HG02973 (cell line): ENCODE results near the gene RIMS1.

Experiments
- ATAC-seq: cut with Tn5 transposase; IDR thresholded peaks from one replicate; pipeline ENCODE4 v1.9.1; 2021; ENCODE audit warnings: moderate library complexity; ENCODE audit not compliant: unreplicated experiment

RIMS1 gene, protein sequence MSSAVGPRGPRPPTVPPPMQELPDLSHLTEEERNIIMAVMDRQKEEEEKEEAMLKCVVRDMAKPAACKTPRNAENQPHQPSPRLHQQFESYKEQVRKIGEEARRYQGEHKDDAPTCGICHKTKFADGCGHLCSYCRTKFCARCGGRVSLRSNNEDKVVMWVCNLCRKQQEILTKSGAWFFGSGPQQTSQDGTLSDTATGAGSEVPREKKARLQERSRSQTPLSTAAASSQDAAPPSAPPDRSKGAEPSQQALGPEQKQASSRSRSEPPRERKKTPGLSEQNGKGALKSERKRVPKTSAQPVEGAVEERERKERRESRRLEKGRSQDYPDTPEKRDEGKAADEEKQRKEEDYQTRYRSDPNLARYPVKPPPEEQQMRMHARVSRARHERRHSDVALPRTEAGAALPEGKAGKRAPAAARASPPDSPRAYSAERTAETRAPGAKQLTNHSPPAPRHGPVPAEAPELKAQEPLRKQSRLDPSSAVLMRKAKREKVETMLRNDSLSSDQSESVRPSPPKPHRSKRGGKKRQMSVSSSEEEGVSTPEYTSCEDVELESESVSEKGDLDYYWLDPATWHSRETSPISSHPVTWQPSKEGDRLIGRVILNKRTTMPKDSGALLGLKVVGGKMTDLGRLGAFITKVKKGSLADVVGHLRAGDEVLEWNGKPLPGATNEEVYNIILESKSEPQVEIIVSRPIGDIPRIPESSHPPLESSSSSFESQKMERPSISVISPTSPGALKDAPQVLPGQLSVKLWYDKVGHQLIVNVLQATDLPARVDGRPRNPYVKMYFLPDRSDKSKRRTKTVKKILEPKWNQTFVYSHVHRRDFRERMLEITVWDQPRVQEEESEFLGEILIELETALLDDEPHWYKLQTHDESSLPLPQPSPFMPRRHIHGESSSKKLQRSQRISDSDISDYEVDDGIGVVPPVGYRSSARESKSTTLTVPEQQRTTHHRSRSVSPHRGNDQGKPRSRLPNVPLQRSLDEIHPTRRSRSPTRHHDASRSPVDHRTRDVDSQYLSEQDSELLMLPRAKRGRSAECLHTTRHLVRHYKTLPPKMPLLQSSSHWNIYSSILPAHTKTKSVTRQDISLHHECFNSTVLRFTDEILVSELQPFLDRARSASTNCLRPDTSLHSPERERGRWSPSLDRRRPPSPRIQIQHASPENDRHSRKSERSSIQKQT (N-terminal part only)

DNA sequence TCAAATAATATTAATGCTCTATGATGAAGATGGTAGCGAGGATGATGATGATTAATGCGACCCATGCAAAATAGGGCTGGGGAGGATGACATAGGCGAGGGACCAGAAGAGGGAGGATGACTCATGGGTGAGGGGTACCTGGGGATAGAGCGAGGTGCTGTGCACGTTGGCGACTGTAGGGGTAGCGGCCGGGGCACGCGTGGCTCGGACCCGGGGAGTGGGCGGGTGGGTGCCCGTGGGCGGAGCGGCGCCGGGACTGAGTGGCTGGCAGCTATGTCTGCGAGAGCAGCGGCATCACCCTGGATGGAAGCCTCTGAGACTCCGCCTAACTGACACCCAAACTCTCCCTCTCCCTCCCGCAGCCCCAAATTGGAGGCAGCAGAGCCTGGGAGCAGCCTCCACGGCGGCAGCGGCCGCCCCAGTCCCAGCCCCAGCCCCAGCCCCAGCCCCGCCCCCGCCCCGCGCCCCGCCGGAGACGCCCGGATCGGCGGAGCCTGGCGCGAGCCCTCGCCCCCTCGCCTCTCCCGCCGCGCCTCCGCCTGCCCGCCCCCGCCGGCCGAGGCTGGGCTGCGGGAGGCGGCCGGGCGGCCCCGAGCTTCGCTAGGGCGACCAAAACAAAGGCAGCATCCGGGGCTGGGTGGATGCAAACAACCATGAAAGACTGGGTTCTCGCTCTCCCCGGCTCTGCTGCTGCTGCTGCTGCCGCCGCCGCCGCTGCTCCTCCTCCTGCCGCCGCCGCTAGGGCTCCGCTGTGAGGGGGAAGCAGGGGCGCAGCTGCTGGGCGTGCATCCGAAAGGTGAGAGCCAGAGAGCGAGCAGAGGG lies at the start of gene RIMS1:
TSS of gene RIMS1 (plus strand) at position 367 of the 822 bp plus-strand sequence. CDS start 474 bp downstream, outside the sequence.
- peak; percentile 75 for ATAC-seq

DNA sequence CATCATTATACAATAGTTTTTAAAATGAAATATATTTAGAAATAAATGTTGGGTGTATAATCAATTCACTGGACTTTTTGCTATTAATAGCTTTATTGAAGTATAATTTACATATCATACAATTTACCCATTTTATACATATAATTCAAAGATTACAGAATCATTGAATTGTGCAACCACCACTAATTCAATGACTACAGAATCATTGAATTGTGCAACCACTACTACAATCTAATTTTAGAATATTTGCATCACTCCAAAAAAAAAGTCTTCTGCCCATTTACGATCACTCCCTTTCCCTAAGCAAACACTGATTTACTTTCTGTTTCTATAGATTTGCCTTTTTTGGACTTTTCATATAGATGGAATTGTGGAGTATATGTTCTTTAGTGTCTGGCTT lies 35.1 kb upstream of the RIMS1 start:
- ATAC-seq = no peak

DNA sequence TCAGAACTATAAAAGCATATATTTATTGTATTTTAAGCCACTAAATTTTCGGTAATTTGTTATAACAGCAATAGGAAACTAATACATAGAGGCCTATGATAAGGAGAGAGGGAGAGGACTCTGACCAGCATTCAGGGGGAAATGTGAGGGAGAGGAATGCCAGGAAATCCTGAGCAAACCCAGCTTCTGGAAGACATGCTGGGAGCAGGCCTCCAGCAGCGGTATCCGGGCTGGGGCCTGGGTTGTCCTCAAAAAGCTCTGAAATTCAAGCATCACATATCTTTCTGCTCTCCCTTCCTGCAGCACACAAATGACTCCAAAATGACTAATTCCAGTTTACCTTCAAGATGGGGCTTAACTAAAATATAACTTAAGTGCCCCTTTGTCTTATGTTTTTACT lies 33.4 kb upstream of the RIMS1 start:
- no peak for ATAC-seq

DNA sequence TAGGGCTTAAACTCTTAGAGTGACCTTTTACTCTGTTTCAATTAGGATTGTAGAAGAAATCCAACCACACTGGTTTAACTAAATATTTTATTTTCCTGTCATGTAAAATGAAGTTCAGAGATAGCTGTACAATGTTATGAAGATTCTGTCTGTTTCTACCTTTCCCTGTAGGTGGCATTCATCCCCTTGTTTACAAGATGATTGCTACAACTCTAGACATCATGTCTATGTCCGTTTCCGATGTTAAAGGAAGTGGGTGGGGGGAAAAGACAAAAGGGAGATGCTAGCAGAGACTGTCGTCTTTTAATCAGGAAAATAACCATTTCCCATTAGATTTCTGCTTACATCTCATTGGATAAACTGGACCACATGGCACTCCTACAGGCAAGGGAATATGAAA lies 30.9 kb upstream of the RIMS1 start:
- ATAC-seq = no peak

DNA sequence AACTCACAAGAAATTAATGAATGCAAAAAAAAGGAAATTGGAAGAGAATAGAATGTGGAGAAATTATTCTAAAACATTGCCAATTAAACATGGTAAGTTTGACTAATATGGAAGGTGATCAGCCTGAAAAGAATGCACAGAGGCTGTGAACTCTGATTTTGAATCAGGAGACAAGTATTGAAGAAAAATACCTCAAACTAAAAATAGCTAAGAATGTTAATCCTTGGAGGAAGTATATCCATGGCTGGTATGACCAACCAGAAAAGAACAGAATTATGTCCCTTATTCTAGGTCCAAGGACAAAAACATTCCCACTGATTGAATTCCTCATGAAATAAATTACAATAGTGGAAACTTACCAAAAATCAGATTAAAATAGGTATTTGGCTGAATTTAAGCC lies 7.3 kb upstream of the RIMS1 start:
- ATAC-seq = no peak

DNA sequence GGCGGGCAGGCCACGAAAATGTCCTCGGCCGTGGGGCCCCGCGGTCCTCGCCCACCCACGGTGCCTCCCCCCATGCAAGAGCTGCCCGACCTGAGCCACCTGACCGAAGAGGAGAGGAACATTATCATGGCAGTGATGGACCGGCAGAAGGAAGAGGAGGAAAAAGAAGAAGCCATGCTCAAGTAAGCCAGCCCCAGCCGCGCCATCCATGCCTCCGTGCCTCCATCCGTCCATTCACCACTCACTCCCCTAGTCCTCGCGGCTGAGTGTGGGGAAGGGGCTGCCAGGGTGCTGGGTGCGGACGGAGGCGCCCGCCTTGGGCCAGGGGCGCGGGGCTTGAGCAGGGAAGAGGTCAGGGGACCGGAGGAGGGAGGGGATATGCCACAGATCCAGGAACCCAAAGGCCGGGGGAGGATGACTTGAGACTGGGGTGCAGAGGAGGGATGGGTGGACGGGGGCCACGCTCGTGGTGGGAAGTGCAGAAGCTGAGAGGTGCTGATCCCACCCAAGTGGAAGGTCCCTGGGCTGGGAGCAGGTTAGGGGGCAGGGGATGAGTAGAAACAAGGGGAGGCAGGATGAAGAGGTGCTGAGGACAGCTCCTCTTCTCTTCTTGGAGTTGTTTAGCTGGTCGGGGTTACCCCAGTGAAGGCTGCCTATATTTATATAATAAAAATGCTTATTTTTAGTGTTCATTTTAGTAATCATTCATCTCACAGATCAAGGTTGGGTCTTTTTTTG lies 825 bp downstream of the RIMS1 start:
- ATAC-seq = no peak

DNA sequence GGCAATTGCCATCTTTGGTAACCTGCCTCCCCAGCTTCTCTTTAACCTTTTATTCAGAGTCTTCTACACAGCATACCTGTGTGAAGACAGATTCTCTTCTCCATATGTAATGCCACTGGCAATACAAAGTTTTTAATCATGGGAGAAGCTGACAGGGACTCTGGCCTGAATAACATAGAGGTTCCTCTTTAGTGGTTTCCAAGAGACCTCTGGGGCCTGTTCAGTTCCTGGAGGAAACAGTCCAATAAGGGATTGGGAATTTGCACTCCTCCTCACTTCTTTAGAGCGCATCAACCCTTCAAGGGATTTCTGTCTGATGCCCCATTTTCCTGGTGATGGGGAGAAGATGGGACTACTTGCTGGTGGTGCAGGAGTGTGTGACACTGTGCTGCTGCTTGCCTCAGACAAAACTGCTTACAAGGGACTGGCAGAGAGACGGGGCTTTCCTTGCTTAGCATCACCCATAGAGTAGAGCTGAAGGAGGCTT lies 1.4 kb downstream of the RIMS1 start:
- no peak for ATAC-seq

DNA sequence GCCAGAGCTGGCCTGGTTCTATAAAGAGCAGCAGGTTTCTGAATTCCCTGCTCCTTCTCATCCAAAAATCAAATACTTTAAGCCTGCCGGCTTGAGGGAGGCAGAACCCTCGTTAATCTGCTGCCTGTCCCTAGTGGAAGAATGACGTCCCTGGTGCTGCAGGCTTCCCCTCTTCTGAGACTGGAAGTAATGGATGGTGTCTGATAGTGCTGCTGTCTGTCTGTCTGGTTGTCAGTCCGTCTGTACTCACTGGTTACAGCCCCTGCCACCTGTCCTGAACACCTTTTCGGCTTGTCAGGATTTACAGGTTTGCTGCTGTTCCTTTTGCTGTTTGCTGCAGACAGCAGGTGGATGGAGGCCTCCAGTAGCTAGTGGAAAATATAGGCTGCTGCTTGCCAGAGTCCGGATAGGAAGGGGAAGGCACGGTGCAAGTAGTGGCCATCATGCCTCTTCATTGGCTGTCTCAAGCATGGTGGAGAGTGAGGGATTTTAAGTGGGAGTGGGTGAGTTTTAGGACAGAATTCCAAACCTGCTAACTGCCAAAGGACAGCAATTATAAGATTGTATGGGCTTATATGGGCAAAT lies 2.5 kb downstream of the RIMS1 start:
- ATAC-seq = no peak

DNA sequence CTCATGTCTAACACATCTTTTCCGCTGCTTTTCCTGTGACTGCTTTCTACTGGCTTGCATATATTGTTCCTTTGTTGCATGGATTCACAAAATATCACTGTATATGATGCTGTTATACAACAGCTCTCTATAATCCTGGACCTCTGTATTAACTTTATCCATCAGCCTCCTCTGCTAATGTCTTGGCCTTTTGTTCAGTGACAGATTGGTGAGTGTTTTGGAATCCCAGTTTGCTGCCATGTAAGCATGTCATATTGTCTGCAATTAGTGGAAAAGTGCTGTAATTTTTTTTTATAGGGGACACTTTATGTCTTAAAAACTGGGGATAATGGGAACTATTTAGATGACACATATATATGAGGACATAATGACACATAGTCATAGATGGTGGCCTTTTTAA lies 3.0 kb downstream of the RIMS1 start:
- no peak for ATAC-seq

DNA sequence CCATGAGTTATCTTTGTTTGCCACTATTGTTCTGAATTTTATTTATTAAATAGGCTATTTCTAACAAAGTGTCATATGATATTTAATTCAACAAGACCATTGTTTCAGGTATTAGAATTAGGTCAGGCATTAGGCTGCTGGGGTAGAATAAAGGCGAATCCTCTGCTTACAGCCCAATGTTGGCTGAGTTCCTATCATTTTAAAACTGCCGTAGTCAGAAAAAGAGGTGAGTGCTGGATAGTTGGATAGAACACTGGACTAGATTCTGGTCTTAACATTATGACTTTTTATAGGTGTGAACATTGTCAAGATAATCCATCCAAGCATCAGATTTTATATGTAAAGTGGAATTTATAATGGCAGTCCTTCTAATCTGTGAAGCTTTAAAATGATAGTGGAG lies 6.3 kb downstream of the RIMS1 start:
- no peak for ATAC-seq

DNA sequence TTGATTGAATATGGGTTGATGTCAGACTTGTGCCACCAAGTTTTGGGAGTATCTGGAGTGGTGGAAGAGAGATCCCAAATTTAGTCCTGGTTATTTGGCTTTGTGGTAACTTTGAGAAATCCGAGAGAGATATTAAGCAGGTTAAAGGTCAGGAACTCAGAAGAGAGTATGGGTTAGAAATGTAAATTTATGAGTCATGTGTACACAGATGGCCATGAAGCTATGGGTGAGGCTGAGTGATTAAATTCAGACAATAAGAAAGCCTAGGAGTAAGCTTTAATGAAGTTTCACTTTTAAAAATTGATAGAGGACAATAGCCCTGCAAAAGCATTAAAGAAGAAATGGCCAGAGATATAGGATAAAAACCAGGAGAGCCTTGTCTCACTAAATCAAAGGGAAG lies 14.3 kb downstream of the RIMS1 start:
- ATAC-seq = no peak

DNA sequence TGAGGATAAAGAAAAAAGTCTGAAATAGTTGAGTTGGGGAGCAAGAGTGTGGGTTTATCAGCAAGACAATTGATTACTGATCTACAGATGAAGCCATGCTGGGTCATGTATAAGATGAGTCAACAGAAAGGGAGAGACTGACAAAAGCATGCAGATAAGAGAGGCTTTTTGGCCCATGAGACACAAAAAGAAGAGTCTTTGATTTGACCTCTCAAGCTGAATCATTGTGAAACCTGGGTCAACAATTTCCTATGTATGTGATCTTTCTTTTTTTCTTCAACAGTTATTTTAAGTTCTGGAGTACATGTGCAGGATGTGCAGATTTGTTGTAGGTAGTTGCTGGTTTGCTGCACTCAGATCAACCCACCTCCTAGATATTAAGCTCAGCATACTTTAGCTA lies 15.9 kb downstream of the RIMS1 start:
- no peak for ATAC-seq

DNA sequence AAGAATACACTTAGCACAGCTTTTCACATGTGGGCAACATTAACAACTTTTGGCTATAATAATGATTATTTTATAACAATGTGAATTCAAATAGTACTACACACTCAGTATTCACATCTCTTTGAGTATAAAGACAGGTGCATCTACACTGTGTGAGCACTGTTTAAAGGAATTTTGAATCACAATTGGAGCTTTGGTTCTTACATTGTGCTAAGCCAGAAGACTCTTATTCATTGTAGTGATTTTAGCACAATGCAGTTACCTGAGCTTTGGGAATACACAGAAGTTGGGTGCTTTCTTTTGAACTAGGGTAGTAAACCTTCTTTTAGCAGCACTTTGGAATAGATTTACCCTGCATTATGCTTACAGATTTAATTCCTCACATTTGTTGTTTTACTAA lies 20.5 kb downstream of the RIMS1 start:
- no peak for ATAC-seq

DNA sequence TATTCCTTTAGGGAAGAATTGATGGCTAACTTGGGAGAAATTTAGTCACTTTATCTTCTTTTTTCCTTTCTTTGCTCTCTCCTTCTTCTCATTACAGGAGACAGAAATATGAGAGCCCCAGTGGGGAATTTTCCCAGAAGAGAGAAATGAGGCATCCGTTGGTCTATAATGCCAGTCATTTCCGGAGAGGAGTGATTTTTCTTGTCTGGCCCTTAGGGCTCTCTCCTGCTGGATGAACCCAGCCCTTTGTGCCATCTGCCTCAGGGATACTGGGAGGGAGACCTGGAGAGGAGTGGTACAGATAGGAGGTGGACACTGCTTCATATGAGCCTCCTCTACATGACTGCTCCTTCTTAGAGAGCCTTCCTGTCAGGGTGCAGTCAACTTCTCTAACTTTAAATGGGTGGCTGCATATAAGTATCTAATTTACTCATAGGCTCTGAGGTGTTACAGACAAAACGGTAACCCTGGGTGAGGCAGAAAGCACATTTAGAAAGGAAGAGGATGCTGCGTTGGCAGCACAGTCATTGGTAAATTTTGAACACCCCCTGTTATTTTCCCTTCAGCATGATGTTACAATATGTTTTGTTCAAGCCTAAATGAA lies 21.9 kb downstream of the RIMS1 start:
- no peak for ATAC-seq

DNA sequence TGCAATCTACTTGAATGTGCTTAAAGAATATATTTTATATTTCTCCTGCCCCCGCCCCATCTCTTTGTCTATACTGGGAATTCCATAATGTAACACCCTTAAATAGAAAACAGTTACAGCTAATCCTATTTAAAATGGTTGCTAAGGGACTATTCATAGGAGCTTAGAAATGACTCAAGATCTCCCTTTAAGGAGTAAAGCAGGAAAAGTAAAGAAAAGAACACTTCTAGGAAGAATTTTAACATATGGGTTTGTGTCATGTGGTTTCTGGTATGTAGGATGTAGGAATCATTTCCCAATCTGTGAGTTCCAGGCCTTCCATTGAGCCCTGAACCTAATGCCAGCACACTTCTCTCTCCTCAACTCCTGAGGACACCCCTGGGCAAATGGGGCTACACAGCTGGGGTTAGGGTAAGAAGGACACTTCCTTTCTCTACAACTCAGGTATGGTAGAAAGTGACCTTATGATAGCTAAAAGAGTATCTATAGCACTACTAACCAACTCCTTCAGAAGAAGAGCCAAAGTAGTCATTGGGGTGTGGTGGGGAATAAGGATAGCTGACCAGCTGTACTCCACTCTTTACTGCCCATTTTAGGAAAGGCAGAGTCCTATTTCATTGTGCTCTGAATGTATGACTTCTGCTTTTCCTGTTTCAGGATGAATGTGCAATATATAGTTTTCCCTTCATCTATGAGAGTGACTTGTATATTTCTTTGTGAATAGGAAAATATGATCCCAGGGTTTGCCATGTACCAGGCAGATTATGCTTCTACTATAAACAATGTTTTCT lies 27.3 kb downstream of the RIMS1 start:
- ATAC-seq = no peak

DNA sequence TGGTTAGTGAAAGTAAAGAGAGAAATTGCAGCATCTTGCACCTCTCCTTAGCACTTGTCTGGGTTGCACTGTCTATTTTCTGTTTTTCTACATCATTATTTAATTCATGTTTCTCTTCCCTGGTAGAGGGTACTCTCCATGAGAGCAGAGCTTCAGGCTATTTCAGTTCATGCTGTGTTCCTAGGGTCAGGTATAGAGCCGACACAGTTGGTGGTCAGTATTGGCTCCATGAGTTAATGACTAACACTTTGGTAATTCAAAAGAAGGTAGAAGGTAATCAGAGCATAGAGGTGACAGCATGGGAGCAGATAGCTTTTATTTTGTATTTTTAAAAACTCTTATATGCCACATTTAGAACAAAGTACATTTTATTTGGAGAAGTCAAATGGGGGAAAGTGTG lies 42.7 kb downstream of the RIMS1 start:
- no peak for ATAC-seq

DNA sequence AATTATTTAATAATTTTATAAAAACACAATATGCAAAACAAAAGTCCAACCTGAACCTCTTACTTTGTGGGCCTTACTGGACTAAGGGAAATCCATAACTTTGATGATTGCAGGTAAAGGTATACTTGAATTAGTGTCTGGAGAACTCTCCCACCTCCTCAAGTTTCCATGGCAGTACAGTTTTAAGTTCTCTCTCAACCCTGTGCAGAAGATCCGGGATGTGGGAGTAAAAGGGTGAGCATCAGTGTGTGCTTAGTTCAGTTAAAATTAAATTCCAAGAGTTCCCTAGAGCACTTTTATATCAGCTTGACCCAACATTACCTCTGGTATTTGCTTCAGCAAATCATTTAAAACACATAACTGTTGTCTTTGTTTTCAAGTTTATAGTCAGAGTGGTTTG lies 47.5 kb downstream of the RIMS1 start:
- no peak for ATAC-seq

DNA sequence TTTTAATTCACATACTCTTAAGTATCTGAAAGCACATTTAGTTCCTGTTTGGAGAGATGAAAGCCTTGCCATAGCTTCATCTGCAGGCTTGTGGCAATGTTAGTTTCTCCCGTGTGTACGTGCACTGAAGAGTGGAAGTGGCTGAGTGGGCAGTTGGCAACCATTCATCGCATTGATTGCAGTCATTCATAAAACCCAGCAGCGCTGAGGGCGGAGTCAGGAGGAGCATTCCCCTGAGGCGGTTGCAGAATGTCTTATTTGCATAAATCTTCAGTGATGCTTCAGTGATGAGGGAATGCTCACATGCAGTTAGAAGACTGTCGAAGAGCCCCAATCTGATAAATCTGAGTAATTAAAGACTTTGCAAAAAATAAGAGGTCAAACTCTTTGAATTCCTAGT lies 79.1 kb downstream of the RIMS1 start:
- ATAC-seq = no peak
